ENCODE results near the gene UBE3C.

The UBE3C gene

DNA sequence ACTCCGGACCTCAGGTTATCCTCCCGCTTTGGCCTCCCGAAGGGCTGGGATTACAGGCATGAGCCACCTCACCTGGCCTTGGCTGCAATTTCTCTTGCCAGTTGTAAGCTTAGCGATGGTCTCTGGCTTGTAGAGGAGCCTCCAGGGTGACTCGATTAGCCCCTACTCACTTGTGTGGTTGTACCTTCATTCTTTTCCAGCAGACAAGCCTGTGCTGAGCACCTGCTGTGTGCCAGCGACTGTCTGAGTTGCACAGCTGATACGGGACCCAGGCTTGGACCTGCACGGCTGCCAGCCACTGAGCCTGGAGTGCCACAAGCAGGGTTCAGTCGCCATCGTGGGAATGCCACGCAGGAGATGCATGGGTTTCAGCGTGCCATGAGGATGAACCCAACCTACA lies 156.0 kb downstream of the UBE3C start:
- no peak for DNase-seq (ENCODE audit: low spot score)

DNA sequence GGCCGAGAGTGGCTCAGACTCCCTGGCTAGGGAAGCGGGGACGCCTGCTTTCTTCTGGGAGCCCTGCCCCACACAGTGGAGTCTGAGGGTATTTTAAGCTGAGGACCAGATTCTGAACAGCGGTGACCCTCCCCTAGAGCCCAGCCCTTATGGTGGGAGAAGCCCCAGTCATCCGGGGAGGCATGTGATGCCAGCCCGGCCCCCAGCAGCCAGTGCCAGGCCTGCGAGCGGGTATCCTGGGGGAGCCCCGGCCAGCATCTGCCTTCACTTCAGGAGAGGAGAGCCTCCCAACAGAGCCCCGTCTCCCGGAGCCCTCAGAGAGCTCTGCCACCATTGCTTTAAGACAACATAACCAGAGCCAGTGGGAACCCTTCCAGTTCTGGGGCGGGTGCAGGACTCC lies 156.6 kb downstream of the UBE3C start:
- DNase-seq (ENCODE audit: low spot score) = no peak

DNA sequence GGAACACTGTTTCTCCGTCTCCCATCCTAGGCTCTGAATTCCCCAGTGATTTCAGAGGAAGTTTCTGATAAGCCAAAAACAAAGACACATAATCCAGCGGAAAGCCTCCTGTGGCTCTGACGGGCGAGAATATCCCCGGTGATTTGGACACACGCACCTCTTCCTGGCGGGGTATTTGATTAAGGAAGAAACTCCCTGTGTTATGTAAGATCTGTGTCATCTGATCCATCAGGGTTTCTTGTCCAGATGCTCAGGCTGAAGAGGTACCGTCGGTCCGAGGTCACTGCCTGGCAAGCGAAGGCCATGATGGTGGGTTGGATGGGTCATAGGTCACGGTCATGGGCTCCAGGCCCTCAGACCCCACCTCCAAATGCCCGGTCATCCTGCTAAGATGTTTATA lies 158.5 kb downstream of the UBE3C start:
- no peak for DNase-seq (ENCODE audit: low spot score)

DNA sequence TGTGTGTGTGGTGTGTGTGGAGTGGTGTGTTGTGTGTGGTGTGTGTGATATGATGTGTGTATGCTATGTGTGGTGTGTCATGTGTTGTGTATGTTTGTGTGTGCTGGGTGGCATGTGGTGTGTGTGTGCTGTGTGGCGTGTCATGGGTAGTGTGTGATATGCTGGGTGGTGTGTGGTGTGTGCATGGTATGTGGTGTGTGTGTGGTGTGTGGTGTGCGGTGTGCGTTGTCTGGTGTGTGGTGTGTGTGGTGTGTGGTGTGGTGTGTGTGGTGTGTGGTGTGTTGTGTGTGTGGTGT lies 160.5 kb downstream of the UBE3C start:
- no peak for DNase-seq (ENCODE audit: low spot score)

DNA sequence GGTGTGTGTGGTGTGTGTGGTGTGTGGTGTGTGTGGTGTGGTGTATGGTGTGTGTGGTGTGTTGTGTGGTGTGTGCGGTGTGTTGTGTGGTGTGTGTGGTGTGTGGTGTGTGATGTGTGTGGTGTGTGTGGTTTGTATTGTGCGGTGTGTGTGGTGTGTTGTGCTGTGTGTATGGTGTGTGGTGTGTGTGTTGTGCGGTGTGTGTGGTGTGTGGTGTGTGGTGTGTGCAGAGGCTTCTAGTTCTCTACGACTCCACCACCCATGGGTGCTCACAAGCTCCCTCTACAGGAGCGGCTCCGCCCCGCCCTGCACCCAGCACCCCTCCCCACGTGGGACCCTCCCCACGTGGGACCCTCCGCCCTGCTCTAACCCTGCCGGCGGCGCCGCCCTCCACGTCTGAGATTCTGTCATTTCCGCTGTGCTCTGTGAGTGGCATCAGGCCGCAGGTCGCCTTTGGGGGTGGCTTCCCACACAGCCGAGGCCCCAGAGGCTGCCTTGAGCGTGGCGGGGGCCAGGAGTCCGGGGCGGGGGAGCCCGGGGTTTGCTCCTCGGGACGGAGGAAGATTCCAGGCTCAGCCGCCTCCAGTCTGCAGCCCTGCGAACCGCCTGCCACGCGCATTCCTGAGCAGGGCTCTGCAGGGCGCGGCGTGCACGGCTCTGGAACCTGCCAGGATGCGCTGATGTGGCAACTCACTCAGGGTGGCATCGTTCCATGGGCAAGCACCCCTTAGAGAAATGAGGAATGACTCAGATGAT lies 161.1 kb downstream of the UBE3C start:
- DNase-seq (ENCODE audit: low spot score) = no peak

DNA sequence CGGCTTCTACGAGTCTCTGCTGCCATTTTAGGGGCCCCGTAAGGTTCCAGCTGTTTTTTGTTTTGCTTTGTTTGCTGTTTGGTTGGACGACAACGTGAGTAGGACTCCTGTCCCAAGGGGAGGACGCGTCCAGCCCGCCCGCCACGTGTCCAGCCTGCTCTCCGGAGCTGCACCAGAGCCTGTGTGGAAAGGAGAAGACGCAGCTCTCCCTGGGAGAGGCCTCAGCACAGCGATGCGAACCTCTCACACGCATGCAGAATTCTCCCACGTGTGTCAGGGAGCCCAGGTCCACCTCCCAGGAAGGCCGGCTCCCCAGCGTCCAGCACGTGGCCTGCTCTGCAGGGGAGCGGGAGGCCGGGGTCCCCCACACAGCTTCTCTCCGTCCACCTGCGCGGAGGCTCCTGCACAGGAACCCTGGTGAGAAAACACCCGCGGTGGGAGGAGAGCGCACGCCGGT lies 161.7 kb downstream of the UBE3C start:
- DNase-seq (ENCODE audit: low spot score) = no peak

DNA sequence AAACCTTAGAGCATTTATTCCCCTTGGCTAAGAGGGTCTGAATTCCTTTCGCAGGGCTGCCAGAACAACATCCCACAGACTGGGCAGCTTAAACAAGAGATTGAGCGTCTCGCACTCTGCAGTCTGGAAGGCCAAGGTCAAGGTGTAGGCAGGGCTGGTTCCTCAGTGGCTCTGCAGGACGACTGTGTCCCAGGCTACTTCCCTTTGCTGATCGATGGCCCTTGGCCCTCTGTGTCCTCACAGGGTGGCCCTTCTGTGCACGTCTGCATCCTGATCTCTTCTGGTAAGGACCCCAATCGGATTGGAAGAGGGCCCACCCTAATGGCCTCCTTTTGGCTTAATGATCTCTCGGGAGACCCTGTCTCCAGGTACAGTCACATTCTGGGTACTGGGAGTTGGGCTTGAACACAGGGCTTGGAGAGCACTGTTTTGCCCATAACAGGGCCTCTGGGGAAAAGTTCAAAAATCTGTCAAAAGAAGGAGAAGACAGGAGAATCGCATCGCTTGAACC lies 162.9 kb downstream of the UBE3C start:
- no peak for DNase-seq (ENCODE audit: low spot score)

DNA sequence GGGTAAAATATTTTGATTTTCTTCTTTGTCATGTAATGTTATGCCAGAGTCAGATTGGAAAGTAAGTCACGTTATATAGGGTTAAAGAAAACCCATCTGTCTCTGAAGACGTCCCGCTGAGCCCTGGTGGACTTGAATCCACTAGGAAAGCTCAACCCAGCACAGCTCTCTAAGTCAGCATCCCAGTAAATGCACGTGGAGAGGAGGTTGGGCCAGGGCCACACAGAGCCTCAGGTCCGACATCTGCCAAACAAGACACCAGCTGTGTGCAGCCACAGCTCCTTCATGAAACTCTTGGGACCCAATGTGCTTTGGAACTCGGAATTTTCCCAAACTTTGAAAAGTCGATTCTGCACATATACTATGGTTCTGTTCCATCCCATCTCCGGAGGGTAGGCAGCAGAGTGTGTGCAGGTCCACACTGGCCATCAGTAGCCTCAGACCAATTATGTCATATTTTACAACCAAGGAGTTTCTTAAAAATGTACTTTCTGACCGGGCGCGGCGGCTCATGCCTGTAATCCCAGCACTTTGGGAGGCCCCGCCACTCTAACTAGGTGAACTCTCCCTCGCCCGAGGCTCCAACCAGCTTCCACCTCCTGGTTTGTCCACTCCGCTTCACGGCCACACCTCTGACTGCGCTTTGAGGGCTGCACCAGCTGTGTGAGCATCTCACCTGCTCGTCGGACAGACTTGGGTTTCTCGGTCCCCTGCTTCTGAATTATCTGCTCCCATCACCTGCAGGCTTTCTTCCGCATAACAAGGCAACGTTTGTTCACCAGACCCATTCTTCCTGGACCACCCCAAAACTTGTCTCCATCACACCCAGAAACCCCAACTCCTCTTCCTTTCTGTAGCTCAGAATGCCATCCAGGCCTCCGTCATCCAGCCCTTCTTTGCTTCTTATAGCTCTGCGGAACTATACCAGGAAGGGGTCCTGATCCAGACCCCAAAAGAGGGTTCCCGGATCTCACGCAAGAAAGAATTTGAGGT lies 168.4 kb downstream of the UBE3C start:
- DNase-seq (ENCODE audit: low spot score) = no peak

DNA sequence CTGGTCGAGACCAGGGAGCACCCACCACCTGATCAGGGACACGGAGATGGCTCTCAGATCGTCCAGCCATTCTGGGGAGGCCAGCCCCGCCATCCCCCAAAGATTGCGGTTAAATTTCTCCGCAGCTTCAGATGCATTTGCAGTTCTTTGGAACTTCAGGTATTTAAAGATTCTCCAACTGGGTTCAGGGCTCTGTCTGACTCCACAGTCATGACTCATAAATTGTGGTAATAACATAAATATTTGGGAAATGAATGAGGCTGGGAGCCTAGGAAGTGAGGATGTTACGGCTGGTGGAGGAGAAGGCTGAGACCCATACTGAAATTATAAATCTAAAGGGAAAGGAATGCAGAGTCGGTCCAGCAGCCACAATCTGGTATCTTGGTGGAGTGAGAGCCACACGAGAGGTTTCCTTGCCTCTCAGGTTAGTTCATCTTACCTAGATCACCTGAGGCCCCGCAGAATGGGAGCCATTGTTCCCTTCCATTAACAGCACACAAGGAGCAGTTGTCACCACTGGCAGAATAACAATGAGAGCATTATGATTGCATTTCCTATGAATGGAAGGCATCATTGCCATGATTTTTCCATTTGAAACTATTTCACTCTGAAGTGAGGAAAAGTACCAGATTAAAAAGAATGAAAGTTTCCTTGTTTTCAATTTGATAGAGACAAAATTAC lies 171.4 kb downstream of the UBE3C start:
- DNase-seq (ENCODE audit: low spot score) = no peak

DNA sequence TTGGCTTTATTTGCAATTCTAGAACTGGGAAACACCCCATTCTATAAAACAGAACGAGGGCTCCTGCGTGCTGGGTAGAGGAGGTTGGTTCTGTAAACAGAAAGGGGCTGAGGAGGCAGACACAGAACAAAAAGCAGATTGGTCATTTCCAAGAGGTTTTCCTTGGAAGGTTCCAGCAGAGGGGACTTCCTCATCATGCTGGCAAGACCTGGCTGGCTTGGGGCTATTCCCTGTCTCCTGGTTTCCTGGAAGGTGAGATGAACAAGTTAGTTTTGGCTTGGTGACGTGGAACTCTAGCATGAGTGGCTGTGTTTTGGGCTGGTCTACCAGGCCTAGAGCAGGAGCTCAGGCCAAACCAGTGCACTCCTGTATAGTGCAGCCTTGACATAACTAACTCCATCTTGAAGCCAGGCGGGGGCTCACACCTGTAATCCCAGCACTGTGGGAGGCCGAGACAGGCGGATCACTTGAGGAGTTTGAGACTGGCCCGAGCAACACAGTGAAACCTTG lies 172.0 kb downstream of the UBE3C start:
- DNase-seq (ENCODE audit: low spot score) = no peak

DNA sequence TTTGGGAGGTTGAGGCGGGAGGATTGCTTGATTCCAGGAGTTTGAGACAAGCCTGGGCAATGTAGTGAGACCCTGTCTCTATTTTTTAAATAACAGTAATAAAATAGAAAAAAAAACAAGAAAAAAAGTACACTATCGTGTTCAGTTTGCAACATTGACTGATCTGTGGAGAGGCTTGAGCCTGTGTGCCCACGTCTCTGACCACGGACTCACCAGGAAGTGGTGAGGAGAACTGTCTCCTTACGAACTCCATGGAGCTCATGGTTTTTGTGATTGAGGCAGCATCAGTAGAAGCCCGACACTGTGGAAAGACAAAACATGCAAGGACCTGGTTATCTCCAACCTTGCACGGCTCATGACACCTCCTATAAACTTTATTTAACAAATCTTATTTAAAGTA lies 174.2 kb downstream of the UBE3C start:
- no peak for DNase-seq (ENCODE audit: low spot score)

DNA sequence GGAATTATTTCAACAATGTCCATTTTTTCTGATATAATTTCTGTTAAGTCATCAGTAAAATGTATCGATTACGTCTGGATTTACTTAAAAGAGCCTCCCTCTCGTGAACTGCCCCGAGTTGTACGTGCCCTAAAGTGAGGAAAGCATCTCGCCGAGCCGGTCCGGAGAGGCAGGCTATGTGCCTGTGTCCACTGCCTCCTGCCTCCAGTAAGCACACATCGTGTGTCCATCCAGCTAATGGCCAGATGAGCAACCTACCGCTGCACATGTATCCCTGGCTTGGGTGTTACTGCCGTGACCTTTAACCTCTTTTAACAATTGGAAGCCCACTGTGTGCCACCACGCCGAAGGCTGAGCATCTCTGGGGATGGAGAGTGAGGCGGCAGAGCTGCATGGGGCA lies 174.9 kb downstream of the UBE3C start:
- DNase-seq (ENCODE audit: low spot score) = no peak

DNA sequence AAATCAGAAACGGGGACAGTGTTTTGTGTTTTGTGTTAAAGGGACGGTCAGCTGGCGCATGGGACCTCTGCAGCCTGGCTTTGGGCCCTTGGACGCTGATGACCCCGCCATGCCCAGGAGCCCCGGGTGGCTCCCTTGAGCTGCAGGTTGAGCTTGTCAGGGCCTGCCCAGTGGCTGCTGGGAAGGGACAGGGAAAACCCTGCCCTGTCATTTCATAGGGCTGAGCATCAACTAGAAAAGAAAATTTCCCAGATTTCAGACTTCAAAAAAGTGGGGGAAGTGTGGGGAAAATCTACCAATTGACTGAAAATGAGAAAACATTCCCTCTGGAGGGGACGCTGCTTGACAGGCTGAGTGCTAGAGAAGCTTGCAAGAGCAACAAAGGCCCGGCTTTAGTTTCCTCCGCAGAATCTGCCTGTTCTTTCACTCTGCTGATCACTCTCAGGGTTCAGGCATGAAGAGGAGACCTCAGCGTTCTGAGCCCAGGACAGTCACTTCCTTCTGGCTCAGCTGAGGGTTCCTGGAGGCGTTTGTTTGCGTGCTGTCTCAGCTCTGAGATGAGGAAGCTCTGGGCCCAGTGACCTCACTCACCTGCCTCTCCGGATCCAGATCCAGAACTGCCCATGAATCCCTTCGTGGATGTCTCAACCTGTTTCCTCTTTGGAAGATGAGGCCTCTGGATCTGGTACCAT lies 179.4 kb downstream of the UBE3C start:
- no peak for DNase-seq (ENCODE audit: low spot score)

Measured in germinal center (tissue), 1 donor.